SU-DHL-6 (cell line): ENCODE measurements around the gene EPHB1.

Experiments
- EZH2phosphoT487 ChIP-seq: fragments of 200-600 bp; sonication (generic), shearing (Covaris generic); conservative IDR thresholded peaks from 2 replicates; pipeline ENCODE4 v1.6.1; 2018; ENCODE audit warnings: mild to moderate bottlenecking, antibody characterized with exemption, low read length, moderate library complexity, mixed read lengths
- TF ChIP-seq, protein P1 (sequence below): fragments of 200-600 bp; sonication (generic); IDR thresholded peaks from one replicate; pipeline ENCODE4 v1.5.1; 2017; ENCODE audit warnings: antibody characterized with exemption, mild to moderate bottlenecking, low read length, moderate library complexity; ENCODE audit not compliant: insufficient read depth, poor library complexity, severe bottlenecking

DNA sequence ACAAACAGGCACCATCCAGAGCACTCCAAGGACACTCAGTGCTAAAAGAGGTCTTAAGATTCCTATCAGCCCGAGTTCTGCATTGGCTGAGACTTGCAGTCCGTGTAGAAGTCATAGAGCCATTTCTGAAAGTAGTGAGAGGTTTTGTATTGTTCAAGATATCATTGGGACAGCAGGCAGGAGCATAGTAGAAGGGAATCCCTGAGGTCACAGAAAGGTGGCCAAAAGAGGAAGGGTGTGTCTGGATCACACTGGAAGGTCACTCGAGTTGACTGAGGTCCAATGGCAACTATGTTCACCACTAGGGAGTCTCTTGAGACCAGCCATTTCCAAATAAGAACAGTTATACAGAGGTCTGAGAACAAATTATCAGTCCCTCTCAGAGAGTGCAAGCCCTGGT, 468.3 kb downstream of the EPHB1 start:
- TF ChIP-seq, protein P1, sequence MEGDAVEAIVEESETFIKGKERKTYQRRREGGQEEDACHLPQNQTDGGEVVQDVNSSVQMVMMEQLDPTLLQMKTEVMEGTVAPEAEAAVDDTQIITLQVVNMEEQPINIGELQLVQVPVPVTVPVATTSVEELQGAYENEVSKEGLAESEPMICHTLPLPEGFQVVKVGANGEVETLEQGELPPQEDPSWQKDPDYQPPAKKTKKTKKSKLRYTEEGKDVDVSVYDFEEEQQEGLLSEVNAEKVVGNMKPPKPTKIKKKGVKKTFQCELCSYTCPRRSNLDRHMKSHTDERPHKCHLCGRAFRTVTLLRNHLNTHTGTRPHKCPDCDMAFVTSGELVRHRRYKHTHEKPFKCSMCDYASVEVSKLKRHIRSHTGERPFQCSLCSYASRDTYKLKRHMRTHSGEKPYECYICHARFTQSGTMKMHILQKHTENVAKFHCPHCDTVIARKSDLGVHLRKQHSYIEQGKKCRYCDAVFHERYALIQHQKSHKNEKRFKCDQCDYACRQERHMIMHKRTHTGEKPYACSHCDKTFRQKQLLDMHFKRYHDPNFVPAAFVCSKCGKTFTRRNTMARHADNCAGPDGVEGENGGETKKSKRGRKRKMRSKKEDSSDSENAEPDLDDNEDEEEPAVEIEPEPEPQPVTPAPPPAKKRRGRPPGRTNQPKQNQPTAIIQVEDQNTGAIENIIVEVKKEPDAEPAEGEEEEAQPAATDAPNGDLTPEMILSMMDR, result no peak
- no peak for TF ChIP-seq EZH2phosphoT487
